ENCODE measurements around the gene NECTIN1.

The NECTIN1 gene

GRCh38 chr11:119754656-119755355 is 25.8 kb upstream of the NECTIN1 start:
- TF ChIP-seq CTCF (IDR thresholded peaks at IDR 0.05; ENCODE audit: extremely low read depth, missing control alignments): no peak
- DNase-seq (ENCODE audit: low spot score): no peak

GRCh38 chr11:119754199-119754598 is 25.2 kb upstream of the NECTIN1 start:
- DNase-seq (ENCODE audit: low spot score): no peak
- TF ChIP-seq CTCF (IDR thresholded peaks at IDR 0.05; ENCODE audit: extremely low read depth, missing control alignments): no peak

GRCh38 chr11:119752946-119753345 is 23.9 kb upstream of the NECTIN1 start:
- TF ChIP-seq CTCF (IDR thresholded peaks at IDR 0.05; ENCODE audit: extremely low read depth, missing control alignments): no peak
- no peak for DNase-seq (ENCODE audit: low spot score)

- no peak for TF ChIP-seq CTCF (IDR thresholded peaks at IDR 0.05; ENCODE audit: extremely low read depth, missing control alignments)
- no peak for DNase-seq (ENCODE audit: low spot score)
These were observed 23.4 kb upstream of the NECTIN1 start for GRCh38 chr11:119752345-119752871.

GRCh38 chr11:119750056-119750455 is 21.1 kb upstream of the NECTIN1 start:
- no peak for TF ChIP-seq CTCF (IDR thresholded peaks at IDR 0.05; ENCODE audit: extremely low read depth, missing control alignments)
- no peak for DNase-seq (ENCODE audit: low spot score)

- DNase-seq (ENCODE audit: low spot score): no peak
- no peak for TF ChIP-seq CTCF (IDR thresholded peaks at IDR 0.05; ENCODE audit: extremely low read depth, missing control alignments)
These were observed 20.1 kb upstream of the NECTIN1 start for GRCh38 chr11:119749006-119749565.

GRCh38 chr11:119747868-119748660 is 19.1 kb upstream of the NECTIN1 start:
- no peak for DNase-seq (ENCODE audit: low spot score)
- no peak for TF ChIP-seq CTCF (IDR thresholded peaks at IDR 0.05; ENCODE audit: extremely low read depth, missing control alignments)
